ENCODE results near the gene SPA17.

DNA sequence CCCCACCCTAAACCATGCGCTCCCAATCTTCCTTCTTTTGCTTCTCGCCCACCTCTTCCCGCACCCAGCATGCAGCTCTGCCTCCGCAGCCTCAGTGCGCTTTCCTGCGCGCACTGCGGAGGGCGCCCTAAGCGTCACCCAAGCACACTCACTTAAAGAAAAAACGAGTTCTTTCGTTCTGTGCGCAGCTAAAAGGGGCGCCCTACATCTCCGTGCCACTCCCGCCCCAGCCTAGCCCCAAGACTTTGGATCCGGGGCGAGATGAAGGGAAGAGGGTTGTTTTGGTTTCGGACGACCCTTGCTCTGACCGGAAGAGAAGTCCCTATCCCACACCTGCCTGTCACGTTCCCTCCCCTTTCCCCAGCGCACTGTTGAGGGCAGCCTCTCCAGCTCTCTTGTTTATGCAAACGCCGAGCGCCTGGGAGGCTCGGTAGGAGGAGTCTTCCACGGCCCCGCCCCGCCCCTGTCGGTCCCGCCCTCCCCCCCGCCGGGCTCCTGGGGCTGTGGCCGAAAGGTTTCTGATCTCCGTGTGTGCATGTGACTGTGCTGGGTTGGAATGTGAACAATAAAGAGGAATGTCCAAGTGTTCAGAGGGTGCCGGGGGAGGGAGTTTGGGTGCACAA, 73.0 kb downstream of the SPA17 start:
- TF ChIP-seq, protein P1, sequence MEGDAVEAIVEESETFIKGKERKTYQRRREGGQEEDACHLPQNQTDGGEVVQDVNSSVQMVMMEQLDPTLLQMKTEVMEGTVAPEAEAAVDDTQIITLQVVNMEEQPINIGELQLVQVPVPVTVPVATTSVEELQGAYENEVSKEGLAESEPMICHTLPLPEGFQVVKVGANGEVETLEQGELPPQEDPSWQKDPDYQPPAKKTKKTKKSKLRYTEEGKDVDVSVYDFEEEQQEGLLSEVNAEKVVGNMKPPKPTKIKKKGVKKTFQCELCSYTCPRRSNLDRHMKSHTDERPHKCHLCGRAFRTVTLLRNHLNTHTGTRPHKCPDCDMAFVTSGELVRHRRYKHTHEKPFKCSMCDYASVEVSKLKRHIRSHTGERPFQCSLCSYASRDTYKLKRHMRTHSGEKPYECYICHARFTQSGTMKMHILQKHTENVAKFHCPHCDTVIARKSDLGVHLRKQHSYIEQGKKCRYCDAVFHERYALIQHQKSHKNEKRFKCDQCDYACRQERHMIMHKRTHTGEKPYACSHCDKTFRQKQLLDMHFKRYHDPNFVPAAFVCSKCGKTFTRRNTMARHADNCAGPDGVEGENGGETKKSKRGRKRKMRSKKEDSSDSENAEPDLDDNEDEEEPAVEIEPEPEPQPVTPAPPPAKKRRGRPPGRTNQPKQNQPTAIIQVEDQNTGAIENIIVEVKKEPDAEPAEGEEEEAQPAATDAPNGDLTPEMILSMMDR (IDR thresholded peaks at IDR 0.05; ENCODE audit: poor library complexity, severe bottlenecking): peak; percentile 65
- no peak for TF ChIP-seq RAD21 (conservative IDR thresholded peaks at IDR 0.05)
